Peyer's patch (tissue), 4 donors: ENCODE results near the gene FAM170B. TPM values are rescaled to one million over a fixed set of nuclear protein-coding genes. Genes with fewer than 3 reads are reported as not detected.

Source experiments
- DNase-seq, 3 donors: peaks; one replicate each; pipeline ENCODE4 v3.0.0-alpha.2; 2017 to 2019
- H3K27ac ChIP-seq, 4 donors: fragments of 200-600 bp; sonication (generic); one replicate each; pipeline ENCODE4 v1.5.1; 2016 to 2019
- H3K27me3 ChIP-seq, 2 donors: fragments of 200-600 bp; sonication (generic); one replicate each; pipeline ENCODE4 v1.5.1; 2019
- H3K36me3 ChIP-seq, 3 donors: fragments of 200-600 bp; sonication (generic); one replicate each; pipeline ENCODE4 v1.5.1; 2016 to 2019
- H3K4me1 ChIP-seq, 4 donors: fragments of 200-600 bp; sonication (generic); one replicate each; pipeline ENCODE4 v1.5.1; 2016 to 2019
- H3K4me3 ChIP-seq, 4 donors: fragments of 200-600 bp; sonication (generic); 1 replicate in 3 of 4; 2 replicates in 1 of 4; pipeline ENCODE4 v1.5.1; 2016 to 2019; ENCODE audit warnings: mild to moderate bottlenecking in 1 of 4
- H3K9me3 ChIP-seq, 4 donors: fragments of 200-600 bp; sonication (generic); one replicate each; pipeline ENCODE4 v1.5.1; 2016 to 2019; ENCODE audit warnings: mild to moderate bottlenecking in 1 of 4
- POLR2A ChIP-seq, 2 donors: fragments of 450-650 bp; IDR thresholded peaks; one replicate each; pipeline ENCODE4 v1.5.1; 2017; ENCODE audit warnings: antibody characterized with exemption in 2 of 2, mild to moderate bottlenecking in 2 of 2, moderate library complexity in 2 of 2
- total RNA-seq, 4 donors: library from RNA; depleted of rRNA; stranded (reverse); fragments of >200 nt; gene quantifications; one replicate each; pipeline ENCODE4 v1.1.0, GENCODE V29; 2016
- TF ChIP-seq, protein P1 (sequence below), 6 experiments: fragments of 450-650 bp in 4 of 6; fragments of 200-600 bp in 2 of 6; sonication (generic) in 1 of 6; IDR thresholded peaks; one replicate each; pipeline ENCODE4 v1.5.1; 2017 to 2019; ENCODE audit warnings: antibody characterized with exemption in 6 of 6, mild to moderate bottlenecking in 3 of 6, moderate library complexity in 1 of 6

FAM170B gene
- total RNA-seq, 4 donors from 2014 or later = not detected

DNA sequence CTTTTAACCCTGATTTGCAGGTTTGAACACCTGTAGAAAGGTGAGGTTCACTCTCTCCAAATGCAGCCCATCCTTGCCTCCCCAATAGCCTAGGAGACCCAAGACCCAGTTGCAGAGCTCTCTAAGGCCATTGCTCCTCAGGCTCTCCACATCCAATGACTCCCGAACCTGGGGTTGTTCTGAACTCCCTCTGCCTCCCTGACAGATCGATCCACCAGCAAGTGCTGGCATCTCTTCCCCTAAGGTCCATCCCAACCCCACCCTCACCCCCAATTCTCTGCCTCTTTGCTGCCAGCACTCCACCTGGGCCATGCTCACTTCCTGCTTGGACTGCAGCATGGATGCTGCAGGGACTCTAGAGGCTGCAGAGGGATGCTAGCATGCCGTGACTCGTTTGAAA lies 19.3 kb upstream of the FAM170B start:
- DNase-seq = no peak
- no peaks in the 10 kb centered on the region for H3K4me1 ChIP-seq
- no peaks in the 10 kb centered on the region for H3K27me3 ChIP-seq
- H3K9me3 ChIP-seq = no peaks in the 10 kb centered on the region
- no peak overlapping the region for H3K27ac ChIP-seq
- TF ChIP-seq, protein P1, sequence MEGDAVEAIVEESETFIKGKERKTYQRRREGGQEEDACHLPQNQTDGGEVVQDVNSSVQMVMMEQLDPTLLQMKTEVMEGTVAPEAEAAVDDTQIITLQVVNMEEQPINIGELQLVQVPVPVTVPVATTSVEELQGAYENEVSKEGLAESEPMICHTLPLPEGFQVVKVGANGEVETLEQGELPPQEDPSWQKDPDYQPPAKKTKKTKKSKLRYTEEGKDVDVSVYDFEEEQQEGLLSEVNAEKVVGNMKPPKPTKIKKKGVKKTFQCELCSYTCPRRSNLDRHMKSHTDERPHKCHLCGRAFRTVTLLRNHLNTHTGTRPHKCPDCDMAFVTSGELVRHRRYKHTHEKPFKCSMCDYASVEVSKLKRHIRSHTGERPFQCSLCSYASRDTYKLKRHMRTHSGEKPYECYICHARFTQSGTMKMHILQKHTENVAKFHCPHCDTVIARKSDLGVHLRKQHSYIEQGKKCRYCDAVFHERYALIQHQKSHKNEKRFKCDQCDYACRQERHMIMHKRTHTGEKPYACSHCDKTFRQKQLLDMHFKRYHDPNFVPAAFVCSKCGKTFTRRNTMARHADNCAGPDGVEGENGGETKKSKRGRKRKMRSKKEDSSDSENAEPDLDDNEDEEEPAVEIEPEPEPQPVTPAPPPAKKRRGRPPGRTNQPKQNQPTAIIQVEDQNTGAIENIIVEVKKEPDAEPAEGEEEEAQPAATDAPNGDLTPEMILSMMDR (IDR thresholded peaks at IDR 0.05) = no peak
- no peak for TF ChIP-seq POLR2A (IDR thresholded peaks at IDR 0.05)
- no peaks in the 10 kb centered on the region for H3K36me3 ChIP-seq
- H3K4me3 ChIP-seq = no peak overlapping the region

- Histone ChIP-seq H3K36me3 (no peaks in the 10 kb centered on the region), H3K4me3 (no peak overlapping the region), H3K9me3 (no peaks in the 10 kb centered on the region), H3K27ac (no peak overlapping the region), H3K4me1 (no peaks in the 10 kb centered on the region), H3K27me3 (no peaks in the 10 kb centered on the region)
- TF ChIP-seq POLR2A (IDR thresholded peaks at IDR 0.05) = no peak
- TF ChIP-seq, protein P1 (IDR thresholded peaks at IDR 0.05) = no peak
- DNase-seq = no peak
These were observed 18.8 kb upstream of the FAM170B start for GRCh38 chr10:49152663-49153062.

GRCh38 chr10:49152037-49152436 lies 18.2 kb upstream of the FAM170B start:
- Histone ChIP-seq H3K27ac (no peak overlapping the region), H3K4me3 (no peak overlapping the region), H3K4me1 (no peaks in the 10 kb centered on the region), H3K27me3 (no peaks in the 10 kb centered on the region), H3K9me3 (no peaks in the 10 kb centered on the region), H3K36me3 (no peaks in the 10 kb centered on the region)
- DNase-seq = no peak
- TF ChIP-seq, protein P1 (IDR thresholded peaks at IDR 0.05) = no peak
- TF ChIP-seq POLR2A (IDR thresholded peaks at IDR 0.05) = no peak

DNA sequence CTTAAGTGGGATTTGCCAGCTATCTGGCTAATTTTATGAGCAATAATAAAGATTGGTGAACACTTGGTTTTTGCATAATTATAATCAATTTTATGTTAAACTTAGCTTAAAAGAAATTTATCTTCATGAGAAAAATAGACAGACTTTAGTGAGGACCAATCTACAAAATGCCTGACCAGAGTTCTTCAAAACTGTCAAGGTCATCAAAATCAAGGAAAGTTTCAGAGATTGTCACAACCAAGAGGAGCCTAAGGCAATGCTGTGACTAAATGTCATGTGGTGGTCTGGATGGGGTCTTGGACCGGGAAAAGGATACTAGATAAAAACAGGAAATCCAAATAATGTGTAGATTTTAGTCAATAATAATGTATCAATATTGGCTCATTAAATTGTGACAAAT lies 17.7 kb upstream of the FAM170B start:
- Histone ChIP-seq H3K27ac (no peak overlapping the region), H3K36me3 (no peaks in the 10 kb centered on the region), H3K9me3 (no peaks in the 10 kb centered on the region), H3K27me3 (no peaks in the 10 kb centered on the region), H3K4me3 (no peak overlapping the region), H3K4me1 (no peaks in the 10 kb centered on the region)
- DNase-seq = no peak
- no peak for TF ChIP-seq POLR2A (IDR thresholded peaks at IDR 0.05)
- TF ChIP-seq, protein P1 (IDR thresholded peaks at IDR 0.05) = no peak

DNA sequence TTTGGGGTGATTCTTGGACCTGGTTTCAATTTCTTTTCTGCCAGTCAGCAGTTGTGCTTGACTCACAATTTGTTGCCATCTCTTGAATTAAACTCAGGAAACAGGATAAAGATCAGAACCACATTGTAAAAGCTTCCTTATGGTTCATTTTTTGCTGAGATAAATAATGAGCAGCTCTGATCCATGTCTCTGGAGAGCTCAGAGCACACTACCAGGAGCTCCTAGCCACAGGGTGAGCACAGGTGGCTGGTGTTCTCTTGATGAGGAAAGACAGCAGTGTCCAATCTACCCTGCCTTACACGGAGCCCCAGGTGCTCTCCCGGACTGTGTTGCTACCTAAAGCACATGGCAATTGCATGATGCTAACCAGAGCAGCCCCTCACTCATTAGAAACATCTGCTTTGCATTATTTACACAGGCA lies 17.2 kb upstream of the FAM170B start:
- Histone ChIP-seq H3K9me3 (no peaks in the 10 kb centered on the region), H3K36me3 (no peaks in the 10 kb centered on the region), H3K4me3 (no peak overlapping the region), H3K27me3 (no peaks in the 10 kb centered on the region), H3K4me1 (no peaks in the 10 kb centered on the region), H3K27ac (no peak overlapping the region)
- no peak for TF ChIP-seq POLR2A (IDR thresholded peaks at IDR 0.05)
- TF ChIP-seq, protein P1 (IDR thresholded peaks at IDR 0.05) = no peak
- no peak for DNase-seq

DNA sequence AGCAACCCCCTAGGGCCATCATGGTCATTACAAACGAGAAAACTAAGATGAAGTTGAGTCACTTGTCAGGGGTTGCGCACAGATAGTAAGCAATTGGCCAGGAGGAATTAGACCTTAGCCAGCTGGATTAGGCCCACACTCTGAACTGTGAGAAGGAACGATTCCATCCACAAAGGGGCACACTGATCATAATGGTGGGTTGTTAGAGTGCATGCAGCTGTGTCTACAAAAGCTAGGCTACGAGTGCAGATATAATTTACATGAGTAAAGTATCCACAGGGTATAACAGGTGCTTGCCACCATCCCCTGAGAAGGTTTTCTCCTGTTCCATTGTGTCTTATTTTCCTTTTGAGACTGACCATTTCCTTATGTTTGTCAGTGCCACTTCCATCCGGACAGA lies 16.6 kb upstream of the FAM170B start:
- Histone ChIP-seq H3K4me3 (no peak overlapping the region), H3K36me3 (no peaks in the 10 kb centered on the region), H3K27me3 (no peaks in the 10 kb centered on the region)

More for the DNA sequence above, 16.6 kb upstream of the FAM170B start:
- no peak for DNase-seq
- H3K9me3 ChIP-seq = no peaks in the 10 kb centered on the region
- TF ChIP-seq POLR2A (IDR thresholded peaks at IDR 0.05) = no peak
- TF ChIP-seq, protein P1 (IDR thresholded peaks at IDR 0.05) = no peak
- no peak overlapping the region for H3K27ac ChIP-seq
- no peaks in the 10 kb centered on the region for H3K4me1 ChIP-seq
